NCI-H128 (cell line): ENCODE results near the gene TENT4A.
"Not testable (repeated sequence)": the region's sequence is repeated elsewhere in the genome, so short reads cannot be mapped to it uniquely, and the experiment has no call there.

Experiments
- DNase-seq: peaks from one replicate; lab custom pipeline; 2025; ENCODE audit not compliant: unreplicated experiment; lab: John Stamatoyannopoulos, UW

TENT4A gene

DNA sequence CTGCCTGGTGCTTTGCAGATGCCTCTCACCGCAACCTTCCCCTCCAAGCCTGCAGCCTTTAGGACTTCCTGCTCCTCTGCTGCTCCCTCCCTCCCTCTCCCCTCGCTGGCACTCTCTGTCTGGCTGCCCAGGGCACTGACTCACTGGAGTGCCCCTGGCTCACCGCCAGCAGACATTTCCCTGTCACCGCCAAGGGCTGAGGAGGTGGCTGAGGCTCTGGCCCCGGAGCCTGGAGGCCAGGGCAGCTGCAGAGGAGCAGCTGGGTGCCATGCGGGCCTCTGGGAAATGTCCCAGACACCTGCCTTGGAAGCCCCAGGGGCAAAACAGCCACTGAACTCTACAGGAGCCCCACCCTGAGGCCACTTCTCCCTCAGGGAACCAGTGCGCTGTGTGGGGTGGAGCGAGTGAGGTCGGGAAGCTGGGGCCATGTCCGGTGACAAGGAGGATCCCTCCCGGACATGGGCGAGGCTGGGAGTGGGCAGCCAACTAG lies 53.4 kb downstream of the TENT4A start:
- DNase-seq, result peak; percentile 82

DNA sequence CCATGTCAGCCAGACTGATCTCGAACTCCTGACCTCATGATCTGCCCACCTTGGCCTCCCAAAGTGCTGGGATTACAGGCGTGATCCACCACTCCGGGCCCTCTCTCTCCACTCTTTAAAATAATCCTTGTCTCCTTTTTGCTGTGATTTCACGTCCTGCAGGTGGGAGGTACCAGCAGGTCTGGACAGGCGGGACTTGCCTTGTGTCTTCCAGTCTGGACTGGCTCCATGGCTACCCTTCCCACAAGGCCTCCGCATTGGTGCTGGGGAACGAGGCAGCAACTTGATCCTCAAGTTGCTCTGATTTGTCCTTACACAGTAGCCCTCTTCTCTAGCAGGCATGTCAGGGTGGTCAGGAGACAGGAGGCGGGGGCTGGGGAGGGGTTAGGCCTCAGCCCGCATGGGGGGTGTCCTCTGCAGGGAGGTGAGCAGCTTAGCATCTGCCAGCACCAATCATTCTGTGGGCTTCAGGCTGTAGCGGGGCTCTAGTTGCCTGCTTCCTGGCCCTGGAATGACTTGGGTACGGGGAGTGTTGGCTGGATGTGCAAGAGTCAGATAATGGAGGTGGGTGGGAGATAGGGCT lies 54.3 kb downstream of the TENT4A start:
- DNase-seq, result no peak

DNA sequence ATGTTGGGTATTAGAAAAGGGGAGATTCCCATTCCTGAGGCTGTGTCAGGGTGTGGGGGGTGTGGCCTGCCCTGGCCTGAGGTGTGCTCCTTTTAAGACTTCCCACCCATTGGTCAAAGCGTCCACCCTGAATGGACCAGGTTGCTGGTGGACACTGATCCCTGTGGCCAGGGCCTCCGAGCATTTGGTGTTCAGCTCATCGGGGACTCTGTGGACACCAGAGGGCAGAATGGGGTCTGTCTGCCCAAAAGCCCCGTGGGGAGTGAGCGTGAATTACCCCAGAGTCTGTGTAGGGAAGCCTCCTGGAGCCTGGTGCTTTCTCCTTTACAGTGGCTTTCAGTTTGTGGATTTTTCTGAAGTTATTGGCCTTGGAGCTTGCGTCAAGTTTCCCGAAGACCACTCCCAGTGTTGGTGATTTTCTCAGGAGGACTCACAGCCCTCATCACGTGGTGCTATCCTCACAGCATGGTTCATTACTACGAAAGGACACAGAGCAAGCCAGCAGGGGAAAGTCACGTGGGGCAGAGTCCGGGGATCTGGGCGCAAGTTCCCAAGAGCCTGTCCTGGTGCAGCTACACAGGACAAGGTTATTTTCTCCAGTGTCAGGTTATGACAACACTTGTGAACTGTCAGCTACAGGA lies 55.5 kb downstream of the TENT4A start:
- DNase-seq, result no peak

DNA sequence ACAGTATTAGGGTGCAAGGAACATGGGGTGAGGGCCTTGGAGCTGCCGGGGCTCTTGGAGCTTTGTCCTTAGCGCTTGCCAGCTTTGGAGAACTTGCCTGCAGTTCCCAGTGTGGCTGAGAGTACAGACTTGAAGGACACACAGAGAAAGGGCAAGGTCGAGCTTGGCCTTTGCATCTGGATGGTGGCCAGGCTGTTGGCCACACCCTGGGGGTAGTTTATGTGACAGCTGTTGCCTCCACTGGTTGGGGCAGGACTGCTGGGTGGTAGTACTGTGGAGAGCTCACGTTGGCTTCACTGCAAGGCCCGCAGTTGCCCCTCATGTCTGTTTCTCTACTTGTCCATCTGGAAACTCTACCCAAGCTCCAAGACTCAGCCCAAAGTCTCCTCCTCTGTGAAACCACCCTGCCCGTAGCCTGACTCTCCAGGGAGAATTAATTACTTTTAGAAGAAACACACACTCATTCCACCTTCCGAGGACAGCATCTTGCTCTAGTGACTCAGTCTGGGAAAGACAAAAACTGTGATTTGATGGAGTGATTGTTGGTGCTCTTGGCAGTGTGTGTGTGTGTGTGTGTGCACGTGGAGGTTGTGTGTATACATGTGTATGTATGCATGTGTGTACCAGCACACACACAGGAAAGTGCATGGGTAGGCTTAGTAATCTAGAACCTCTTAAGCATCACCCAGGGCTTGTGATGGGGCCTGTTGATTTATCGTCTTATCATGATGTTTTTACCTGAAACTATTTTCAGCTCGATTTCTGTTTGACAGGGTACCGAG lies 57.8 kb downstream of the TENT4A start:
- DNase-seq, result no peak

DNA sequence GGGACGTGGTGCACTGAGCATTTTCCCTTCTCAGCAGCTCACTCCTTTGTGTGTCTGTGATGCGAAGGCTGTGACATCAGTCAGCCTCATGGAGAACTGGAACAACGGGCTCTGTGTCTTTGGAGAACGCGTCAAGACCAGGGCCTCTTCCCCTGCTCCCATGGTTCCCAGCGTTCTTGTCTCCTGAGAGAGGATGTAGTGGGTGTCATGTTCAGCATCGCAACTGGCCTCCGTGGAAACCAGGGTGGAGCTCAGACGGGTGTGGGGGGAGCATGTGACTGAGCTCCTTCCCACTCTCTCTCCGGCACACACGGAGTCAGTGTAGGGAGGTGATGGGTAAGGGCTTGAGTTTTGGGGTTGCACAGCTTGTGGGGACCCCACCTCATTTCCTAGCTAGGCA lies 59.7 kb downstream of the TENT4A start:
- DNase-seq, result peak; percentile 30

DNA sequence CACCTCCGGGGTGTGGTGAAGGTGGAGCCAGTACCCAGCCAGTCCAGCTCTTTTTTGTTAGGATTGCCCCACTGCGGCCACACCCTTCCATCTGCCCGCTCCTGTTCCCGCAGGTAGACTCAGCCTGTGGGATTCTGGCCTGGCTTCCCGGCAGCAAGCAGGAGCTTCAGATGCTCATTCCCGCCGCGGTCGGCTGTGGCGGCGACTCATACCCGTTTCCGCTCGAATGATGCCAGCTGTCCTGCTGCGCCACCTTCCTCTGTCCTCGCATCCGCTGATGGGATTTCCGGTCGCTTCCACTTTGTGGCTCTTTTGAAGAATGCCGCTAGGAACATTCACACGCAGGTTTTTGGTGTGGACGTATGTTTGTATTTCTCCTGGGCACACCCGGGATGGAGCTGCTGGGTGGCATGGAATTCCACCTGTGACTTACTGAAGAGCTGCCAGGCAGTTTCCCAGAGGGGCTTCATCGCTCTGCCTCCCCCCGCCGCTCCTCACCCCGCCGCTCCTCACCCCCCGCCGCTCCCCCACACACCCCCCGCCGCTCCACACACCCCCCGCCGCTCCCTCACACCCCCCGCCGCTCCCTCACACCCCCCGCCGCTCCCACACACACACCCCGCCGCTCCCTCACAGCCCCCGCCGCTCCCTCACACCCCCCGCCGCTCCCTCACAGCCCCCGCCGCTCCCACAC lies 60.3 kb downstream of the TENT4A start:
- DNase-seq, result peak; percentile 35

DNA sequence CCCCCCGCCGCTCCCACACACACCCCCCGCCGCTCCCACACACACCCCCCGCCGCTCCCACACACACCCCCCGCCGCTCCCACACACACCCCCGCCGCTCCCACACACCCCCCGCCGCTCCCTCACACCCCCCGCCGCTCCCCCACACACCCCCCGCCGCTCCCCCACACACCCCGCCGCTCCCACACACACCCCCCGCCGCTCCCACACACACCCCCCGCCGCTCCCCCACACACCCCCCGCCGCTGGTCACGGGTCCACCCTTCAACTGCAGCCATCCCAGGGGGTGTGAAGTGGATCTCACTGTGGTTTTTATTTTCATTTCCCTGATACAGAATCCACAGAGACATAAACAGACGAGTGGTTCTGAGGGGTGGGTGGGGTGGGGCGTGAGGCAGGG lies 61.0 kb downstream of the TENT4A start:
- not testable (repeated sequence) for DNase-seq

DNA sequence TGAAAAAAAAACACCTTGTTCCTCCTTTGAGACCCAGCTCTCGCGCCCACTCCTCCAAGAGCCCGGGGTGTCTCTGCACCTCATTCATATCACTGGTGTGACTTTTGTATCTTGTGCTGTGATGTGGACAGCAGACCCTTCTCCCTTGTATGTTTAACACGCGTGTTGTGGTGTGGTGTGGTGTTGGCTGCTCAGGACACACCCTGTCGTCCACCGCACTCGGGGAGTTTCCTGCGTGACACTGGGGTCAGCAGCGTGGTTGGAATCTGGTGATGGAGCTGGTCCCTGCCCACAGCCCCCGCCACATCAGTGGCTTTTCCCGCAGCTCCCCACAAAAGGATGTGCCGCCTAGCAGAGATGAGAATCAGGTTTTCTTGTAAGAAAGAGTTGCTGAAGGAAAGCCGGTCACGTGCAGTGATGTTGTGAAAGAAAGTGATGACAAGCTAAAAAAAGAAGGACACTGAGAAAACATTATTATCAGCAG lies 61.5 kb downstream of the TENT4A start:
- DNase-seq, result no peak

DNA sequence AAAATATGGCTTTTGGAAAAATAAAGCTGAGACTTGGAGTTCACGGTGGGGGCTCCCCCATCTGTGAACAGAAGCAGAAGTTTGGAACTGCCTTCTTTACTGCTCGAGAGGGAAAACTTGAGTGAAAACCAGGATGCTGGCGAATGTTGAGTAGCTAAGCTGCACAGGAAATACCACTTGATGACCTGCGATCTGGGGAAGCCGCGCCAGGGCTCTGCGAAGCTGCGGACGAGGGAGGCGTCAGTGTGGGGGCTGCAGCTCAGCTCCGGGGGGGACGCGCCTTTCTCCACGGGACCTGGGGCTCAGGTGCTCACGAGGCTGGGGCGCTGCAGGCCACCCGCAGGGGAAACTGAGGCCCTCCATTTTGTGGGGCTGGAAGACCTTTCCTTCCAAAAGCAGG lies 62.3 kb downstream of the TENT4A start:
- DNase-seq, result no peak

DNA sequence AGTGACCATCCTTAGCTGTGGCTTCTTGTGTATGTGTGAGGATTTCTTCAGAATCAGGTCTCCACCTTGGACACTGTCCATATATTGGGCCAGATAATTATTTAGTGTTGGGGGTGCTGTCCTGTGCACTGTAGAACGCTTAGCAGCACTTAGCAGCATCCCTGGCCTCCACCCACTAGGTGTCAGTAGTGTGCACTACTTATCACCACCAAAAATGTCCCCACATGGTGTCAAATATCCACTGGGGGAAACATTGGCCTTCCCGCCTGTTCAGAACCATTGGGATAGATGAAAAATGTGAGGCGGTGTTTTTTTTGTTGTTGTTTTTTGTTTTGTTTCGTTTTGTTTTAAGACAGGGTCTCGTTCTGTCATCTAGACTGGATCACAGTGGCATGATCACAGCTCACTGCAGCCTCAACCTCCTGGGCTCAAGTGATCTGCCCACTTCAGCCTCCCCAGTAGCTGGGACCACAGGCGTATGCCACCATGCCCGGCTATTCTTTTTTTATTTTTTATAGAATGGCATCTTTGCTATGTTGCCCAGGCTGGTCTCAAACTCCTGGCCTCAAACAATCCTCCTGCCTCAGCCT lies 67.7 kb downstream of the TENT4A start:
- no peak for DNase-seq

DNA sequence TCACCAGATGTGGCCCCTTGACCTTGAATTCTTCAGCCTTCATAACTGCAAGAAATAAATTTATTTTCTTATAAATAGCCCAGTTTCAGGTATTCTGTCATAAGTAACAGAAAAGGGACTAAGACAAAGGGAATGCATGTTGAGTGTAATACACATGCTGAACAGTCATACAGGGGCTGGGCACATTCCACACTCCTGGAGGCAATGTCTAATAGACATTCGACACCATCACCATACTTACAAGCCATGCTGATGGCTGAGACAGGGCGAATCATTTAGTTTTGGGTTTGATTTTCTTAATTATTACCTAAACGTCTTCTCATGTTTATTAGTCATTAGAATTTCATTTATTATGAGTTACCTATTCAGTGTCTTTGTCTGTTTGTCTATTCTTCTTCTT lies 68.5 kb downstream of the TENT4A start:
- no peak for DNase-seq

DNA sequence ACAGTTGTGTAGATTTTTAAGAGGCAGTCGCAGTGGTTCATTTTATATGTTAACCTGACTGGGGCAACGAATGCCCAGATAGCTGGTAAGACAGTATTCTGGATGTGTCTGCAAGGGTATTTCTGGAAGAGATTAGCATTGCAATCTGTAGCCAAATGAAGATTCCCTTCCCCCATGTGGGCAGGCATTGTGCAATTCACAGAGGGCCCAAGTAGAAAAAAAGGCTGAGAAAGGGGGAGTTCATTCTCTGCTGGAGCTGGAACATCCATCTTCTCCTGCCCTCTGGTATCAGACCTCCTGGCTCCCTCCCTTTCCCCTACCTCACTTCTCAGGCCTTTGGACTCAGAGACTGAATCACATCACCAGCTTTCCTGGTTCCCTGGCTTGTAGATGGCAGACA lies 70.6 kb downstream of the TENT4A start:
- DNase-seq, result no peak

DNA sequence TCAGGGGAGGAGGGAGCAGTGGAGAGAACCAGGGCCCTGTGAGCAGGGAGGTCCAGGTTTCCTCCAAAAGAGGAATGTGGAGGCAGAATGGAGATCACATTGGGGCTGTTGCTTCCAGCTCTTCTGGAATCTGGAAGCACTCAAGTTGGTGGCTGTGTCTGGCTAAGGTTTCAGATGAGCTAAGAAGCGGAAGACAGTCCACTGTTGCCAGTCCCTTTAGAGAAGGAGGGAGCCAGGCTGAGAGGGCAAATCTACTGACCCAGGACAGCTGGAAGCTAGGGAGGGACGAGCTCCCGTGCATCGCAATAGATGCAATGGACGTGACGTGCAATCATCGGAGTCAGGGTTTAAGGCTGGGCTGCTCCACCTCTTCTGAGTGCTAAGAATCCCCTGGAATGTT lies 71.2 kb downstream of the TENT4A start:
- DNase-seq, result no peak

DNA sequence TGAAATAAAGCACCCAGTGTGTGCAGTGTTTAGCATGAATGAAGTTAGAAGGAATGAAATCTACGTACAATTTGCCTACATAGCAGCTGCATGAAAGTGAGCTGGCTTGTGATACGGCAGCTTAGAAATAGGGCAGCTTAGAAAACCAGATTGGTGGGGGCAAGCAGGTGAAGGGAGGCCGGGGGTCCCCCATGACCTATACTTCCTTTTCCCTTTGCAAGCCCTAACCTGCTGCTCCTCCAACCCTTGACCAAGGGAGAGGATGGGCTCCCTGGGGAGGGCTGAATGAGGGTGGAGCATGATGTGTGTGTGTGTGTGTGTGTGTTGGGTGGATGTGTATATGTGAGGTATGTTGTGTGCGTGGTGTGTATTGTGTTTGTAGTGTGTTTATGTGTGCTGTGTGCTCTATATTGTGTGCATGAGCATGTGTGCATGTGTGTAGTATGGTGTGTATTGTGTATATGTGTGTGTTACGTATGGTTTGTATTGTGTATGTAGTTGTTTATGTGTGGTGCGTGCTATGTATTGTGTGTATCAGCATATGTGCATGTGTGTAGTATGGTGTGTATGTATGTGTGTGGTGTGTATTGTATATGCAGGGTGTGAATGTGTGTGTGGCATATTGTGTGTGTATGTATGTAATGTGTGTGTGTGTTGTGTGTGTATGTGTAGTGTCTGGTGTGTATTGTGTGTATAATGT lies 72.1 kb downstream of the TENT4A start:
- no peak for DNase-seq

DNA sequence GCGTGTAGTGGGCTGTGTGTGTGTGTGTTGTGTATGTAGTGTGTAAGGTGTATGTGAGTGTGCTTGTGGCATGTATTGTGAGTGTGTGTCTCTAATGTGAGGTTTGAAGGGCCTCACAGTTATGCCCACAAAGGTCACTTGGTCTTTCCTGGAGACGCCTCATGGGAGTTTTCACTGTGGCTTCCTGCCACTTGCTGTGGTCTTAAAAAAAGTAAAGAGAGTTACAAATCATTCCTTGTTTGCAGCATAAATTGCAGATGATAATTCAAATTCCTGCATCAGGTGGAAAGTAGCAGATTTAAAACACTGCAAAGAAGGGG lies 72.6 kb downstream of the TENT4A start:
- no peak for DNase-seq

DNA sequence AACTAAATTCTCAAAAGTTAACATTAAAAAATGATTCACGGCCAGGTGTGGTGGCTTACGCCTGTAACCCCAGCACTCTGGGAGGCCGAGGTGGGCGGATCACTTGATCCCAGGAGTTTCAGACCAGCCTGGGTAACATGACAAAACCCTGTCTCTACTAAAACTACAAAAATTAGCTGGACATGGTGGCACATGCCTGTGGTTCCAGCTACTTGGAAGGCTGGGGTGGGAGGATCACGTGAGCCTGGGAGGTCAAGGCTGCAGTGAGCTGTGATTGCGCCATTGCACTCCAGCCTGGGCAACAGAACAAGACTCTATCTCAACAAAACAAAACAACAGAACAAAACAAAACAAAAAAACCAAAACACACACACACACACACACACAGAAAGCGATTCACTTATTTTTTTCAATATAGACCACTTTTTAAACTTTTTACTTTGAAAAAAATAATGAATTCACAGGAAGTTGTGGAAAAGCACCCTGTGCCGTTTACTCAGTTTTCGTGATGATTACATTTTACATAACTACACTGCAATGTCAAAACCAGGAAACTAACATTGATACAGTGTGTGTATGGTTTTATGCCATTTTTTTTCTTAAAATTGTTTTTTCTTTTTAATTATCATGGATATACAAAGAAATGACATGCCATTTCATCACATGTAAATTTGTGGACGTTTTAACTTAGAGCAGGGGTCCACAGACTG lies 73.7 kb downstream of the TENT4A start:
- DNase-seq, result no peak

DNA sequence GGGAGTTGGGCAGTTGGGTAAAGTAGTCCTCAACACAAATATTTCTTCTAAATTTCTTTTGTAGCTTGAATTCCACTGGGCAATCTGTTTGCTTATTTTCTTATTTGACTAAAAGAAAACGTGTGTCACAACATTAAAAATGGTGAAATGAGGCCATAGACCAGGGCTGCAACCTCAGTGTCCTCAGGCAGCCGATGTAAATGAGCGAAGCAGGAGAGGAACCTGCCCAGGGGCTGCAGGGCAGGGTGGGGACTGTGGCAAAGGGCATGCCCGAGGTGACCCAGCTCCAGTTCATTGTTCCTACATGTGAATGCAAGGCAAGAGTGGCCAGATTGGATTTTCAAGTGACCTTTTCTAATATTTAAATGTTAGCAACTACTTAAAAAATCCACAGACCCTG lies 74.7 kb downstream of the TENT4A start:
- DNase-seq, result no peak

DNA sequence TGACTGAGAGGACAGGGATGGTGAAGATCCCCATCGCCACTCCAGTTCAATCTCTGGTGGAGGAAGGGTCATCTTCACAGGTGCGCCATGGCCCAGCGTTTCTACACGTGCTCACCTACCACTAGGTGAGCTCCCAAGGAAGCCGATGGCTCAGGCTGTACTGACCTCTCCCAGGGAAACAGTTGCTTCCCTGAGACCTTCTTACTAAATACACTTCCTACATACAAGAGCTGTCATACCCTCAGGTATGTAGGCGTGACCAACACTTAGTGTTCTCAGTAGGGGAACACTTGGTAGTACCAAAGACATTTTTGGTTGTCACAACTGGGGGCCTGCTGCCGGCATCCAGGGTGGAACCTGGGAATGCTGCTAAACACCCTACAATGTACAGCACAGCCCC lies 75.2 kb downstream of the TENT4A start:
- DNase-seq, result no peak

DNA sequence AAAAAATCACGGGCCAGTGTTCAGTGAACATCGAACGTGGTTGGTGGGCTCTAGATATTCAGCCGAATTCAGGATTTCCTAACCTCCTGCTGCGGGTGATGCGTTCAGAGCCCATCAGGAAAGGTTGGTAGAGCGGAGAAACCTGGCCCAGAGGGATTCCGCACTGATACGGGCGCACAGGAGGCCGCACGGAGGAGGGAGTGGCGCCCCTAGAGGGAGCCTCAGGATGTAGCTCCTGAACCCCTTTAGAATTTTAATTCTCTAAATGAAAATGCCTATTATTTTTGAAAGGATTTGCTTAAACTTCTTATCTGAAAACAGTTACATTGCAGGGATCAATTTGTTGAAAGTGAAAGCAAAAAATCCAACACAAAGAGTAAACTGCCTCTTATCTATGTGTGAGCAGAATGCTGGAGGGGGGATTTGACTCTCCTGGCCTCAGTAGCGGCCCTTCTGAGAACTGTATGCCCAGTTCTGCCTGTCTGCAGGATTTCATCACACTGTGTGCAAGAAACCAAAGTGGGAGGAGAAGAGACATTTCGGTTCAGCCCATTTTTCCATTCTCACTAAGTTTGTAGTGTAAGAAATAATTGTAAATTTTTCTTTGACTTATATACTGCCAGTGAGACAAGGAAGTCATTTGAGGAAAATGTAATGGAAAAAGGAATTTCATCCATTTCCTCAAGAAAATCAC lies 75.9 kb downstream of the TENT4A start:
- no peak for DNase-seq
